HG03354 (cell line): ENCODE data around the gene NLE1.
"Not testable (repeated sequence)": the region's sequence is repeated elsewhere in the genome, so short reads cannot be mapped to it uniquely, and the experiment has no call there.

Experiments used
- ATAC-seq: cut with Tn5 transposase; IDR thresholded peaks from one replicate; pipeline ENCODE4 v1.9.1; 2021; ENCODE audit warnings: mild to moderate bottlenecking; ENCODE audit not compliant: unreplicated experiment, poor library complexity, severe bottlenecking

NLE1 gene

GRCh38 chr17:35141681-35142466, at the start of gene NLE1:
TSS of gene NLE1 (minus strand) at chr17:35142303. CDS start at chr17:35142275, 28 bp downstream.
- ATAC-seq, result peak; percentile 89

GRCh38 chr17:35191001-35191695, 49.0 kb upstream of the NLE1 start:
- ATAC-seq, result no peak

- ATAC-seq, result no peak
Observed at GRCh38 chr17:35189291-35189690, 47.2 kb upstream of the NLE1 start.

- no peak for ATAC-seq
Observed at GRCh38 chr17:35188111-35188510, 46.0 kb upstream of the NLE1 start.

- no peak for ATAC-seq
Observed at GRCh38 chr17:35187481-35187880, 45.4 kb upstream of the NLE1 start.

- no peak for ATAC-seq
Observed at GRCh38 chr17:35185849-35186248, 43.7 kb upstream of the NLE1 start.

GRCh38 chr17:35184274-35184673, 42.2 kb upstream of the NLE1 start:
- ATAC-seq, result no peak

GRCh38 chr17:35183332-35183731, 41.2 kb upstream of the NLE1 start:
- no peak for ATAC-seq

GRCh38 chr17:35179379-35179778, 37.3 kb upstream of the NLE1 start:
- ATAC-seq, result not testable (repeated sequence)

GRCh38 chr17:35176897-35177296, 34.8 kb upstream of the NLE1 start:
- no peak for ATAC-seq

- no peak for ATAC-seq
Observed at GRCh38 chr17:35175638-35176415, 33.7 kb upstream of the NLE1 start.

GRCh38 chr17:35174835-35175334, 32.8 kb upstream of the NLE1 start:
- no peak for ATAC-seq

GRCh38 chr17:35172321-35172720, 30.2 kb upstream of the NLE1 start:
- ATAC-seq, result not testable (repeated sequence)

GRCh38 chr17:35171834-35172233, 29.7 kb upstream of the NLE1 start:
- ATAC-seq, result no peak

- ATAC-seq, result no peak
Observed at GRCh38 chr17:35170968-35171771, 29.1 kb upstream of the NLE1 start.

- no peak for ATAC-seq
Observed at GRCh38 chr17:35169835-35170363, 27.8 kb upstream of the NLE1 start.

GRCh38 chr17:35167666-35168065, 25.6 kb upstream of the NLE1 start:
- ATAC-seq, result no peak

- no peak for ATAC-seq
Observed at GRCh38 chr17:35167046-35167445, 24.9 kb upstream of the NLE1 start.

GRCh38 chr17:35166526-35166925, 24.4 kb upstream of the NLE1 start:
- no peak for ATAC-seq
